ENCODE results near the gene CCDC184. TPM values are rescaled to one million over a fixed set of nuclear protein-coding genes. Genes with fewer than 3 reads are reported as not detected.
A peak's percentile ranks its signal among the peaks of the same experiment; 100 is the strongest.

CCDC184 gene
- polyA plus RNA-seq (0.19 to 0.51 TPM (median 0.21 TPM) in 3 replicates), polyA minus RNA-seq (0.13 to 0.20 TPM in 2 of 3 replicates, not detected in the other)
- polyA plus RNA-seq (2011; ENCODE audit: low read depth) = not detected
- 0.64 and 0.87 TPM in 2 replicates for polyA plus RNA-seq (2011; cell fraction: cytosol; rRNA removed)
- 0.88 and 1.6 TPM in 2 replicates for polyA plus RNA-seq (2011; cell fraction: nucleus; rRNA removed)
- polyA plus RNA-seq (2012; ENCODE audit: low replicate concordance) = 0.08 and 0.45 TPM in 2 replicates
- polyA minus RNA-seq (2011; cell fraction: cytosol; rRNA and poly(A)+ RNA removed) = not detected
- 0.42 and 0.62 TPM in 2 replicates for polyA minus RNA-seq (2011; cell fraction: nucleus; rRNA and poly(A)+ RNA removed)

DNA sequence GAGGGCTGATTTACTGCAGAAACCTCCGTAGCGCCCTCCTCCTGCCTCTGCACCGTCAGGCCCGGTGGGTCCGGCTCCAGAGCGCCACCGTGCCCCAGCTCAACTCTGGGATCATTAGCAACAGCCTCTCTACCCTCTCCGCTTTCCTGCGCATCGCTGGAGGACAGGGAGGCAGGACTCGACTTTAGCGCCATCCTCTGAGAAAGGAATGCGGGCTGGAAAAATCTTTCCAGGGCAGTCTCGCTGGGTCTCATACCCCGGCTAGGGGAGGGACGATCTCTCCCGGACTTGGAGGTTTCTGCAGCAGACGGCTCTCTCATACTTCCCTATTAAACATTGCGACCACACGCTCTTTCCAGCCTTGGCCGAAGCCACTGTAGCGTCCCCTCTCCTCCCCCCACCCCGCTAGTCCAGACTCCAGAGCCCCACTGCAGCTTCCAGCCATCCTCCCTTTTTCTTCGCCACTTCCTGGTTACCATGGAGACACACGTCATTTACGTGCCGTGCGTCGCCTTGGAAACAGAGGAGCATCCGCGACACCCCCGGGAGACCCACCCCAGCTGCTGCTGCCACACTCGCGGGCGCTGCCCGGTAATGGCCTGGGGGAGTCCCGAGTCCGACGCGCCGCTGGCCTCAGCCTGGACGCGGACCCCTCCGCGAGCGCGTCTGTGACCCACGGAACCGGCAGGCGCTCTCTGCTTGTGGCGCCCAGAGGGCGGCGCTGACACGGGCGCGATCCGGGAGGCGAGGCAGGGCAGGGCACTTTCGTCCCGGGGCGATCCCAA is at the start of gene CCDC184:
Gene CCDC184 (plus strand): TSS at position 554 of the 785 bp plus-strand sequence. CDS start 479 bp downstream, outside the sequence.
- Histone ChIP-seq H3K79me2 (ENCODE audit: control insufficient read depth, insufficient read depth, low read length) (no peaks in the 10 kb centered on the region), H3K9ac (ENCODE audit: control insufficient read depth, extremely low read depth, insufficient read depth, low read length) (peak within 1 kb of the TSS; percentile 9), H3K9me1 (ENCODE audit: control insufficient read depth, extremely low read depth, insufficient read depth, low read length) (no peaks in the 10 kb centered on the region), H2AFZ (ENCODE audit: control insufficient read depth, low read length) (peak within 1 kb of the TSS; percentile 90), H3K4me2 (ENCODE audit: control insufficient read depth, extremely low read depth, insufficient read depth, low read depth, low read length) (peak within 1 kb of the TSS; percentile 74), H3K9me3 (ENCODE audit: control insufficient read depth, low read depth, low read length) (no peaks in the 10 kb centered on the region), H3K27me3 (ENCODE audit: control insufficient read depth, extremely low read depth, insufficient read depth, low read length) (peaks cover 56% of the 10 kb centered on the region), H3K4me3 (ENCODE audit: control insufficient read depth in 2 of 3, extremely low read depth in 1 of 3, insufficient read depth in 2 of 3, low read depth in 1 of 3, low read length in 3 of 3) (peak within 1 kb of the TSS; percentile 55 to 78 (median 64)), H3K27ac (ENCODE audit: control insufficient read depth, insufficient read depth, low read length) (no peak within 1 kb of the TSS), H4K20me1 (ENCODE audit: control insufficient read depth, extremely low read depth, insufficient read depth, low read length) (no peaks in the 10 kb centered on the region), H3K4me1 (ENCODE audit: control insufficient read depth, extremely low read depth, insufficient read depth, low read length) (peaks cover 14% of the 10 kb centered on the region), H3K36me3 (ENCODE audit: control insufficient read depth in 2 of 2, extremely low read depth in 1 of 2, insufficient read depth in 2 of 2, low read length in 2 of 2) (no peaks in the 10 kb centered on the region)
- no peak for TF ChIP-seq EZH2 (IDR thresholded peaks at IDR 0.05; ENCODE audit: low read length)
- TF ChIP-seq, protein P1, sequence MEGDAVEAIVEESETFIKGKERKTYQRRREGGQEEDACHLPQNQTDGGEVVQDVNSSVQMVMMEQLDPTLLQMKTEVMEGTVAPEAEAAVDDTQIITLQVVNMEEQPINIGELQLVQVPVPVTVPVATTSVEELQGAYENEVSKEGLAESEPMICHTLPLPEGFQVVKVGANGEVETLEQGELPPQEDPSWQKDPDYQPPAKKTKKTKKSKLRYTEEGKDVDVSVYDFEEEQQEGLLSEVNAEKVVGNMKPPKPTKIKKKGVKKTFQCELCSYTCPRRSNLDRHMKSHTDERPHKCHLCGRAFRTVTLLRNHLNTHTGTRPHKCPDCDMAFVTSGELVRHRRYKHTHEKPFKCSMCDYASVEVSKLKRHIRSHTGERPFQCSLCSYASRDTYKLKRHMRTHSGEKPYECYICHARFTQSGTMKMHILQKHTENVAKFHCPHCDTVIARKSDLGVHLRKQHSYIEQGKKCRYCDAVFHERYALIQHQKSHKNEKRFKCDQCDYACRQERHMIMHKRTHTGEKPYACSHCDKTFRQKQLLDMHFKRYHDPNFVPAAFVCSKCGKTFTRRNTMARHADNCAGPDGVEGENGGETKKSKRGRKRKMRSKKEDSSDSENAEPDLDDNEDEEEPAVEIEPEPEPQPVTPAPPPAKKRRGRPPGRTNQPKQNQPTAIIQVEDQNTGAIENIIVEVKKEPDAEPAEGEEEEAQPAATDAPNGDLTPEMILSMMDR (optimal IDR thresholded peaks at IDR 0.05 in 1 of 3, IDR thresholded peaks at IDR 0.05 in 1 of 3, conservative IDR thresholded peaks at IDR 0.05 in 1 of 3; ENCODE audit: extremely low read depth in 1 of 3, insufficient read depth in 2 of 3, low read length in 3 of 3) = peak; percentile 12 to 63 (median 54)
- FAIRE-seq = no peak
- dilution Hi-C loops (cut with MboI; ENCODE audit: extremely low pct_ligation_motif_present, low sequenced_read_pairs) = no loop called here
- DNase-seq (ENCODE audit: low read depth, low spot score) = no peak

DNA sequence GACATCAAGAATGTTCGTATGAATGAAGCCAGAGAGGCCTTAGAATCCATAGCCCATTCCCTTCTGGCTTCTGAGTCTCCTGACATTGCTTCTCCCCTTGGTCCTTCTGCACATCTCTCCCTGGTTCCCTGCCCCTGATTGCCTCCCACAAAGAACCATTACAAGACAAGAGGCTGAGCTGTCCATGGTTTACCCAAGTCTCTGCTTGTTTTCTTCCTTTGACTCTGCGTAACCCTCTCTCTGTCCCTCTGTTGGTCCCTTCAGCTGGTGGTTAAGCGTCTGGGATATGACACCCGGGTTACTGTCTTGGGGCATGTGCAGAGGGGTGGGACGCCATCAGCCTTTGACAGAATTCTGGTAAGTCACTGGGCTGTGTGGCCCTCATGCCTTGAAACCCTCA is 48.4 kb upstream of the CCDC184 start:
- H3K27ac ChIP-seq (ENCODE audit: control insufficient read depth, insufficient read depth, low read length) = no peak overlapping the region
- no peak for TF ChIP-seq EZH2 (IDR thresholded peaks at IDR 0.05; ENCODE audit: low read length)
- TF ChIP-seq, protein P1 (optimal IDR thresholded peaks at IDR 0.05 in 1 of 3, IDR thresholded peaks at IDR 0.05 in 1 of 3, conservative IDR thresholded peaks at IDR 0.05 in 1 of 3; ENCODE audit: extremely low read depth in 1 of 3, insufficient read depth in 2 of 3, low read length in 3 of 3) = no peak
- no peaks in the 10 kb centered on the region for H4K20me1 ChIP-seq (ENCODE audit: control insufficient read depth, extremely low read depth, insufficient read depth, low read length)
- H3K4me1 ChIP-seq (ENCODE audit: control insufficient read depth, extremely low read depth, insufficient read depth, low read length) = no peaks in the 10 kb centered on the region
- H3K36me3 ChIP-seq (ENCODE audit: control insufficient read depth in 2 of 2, extremely low read depth in 1 of 2, insufficient read depth in 2 of 2, low read length in 2 of 2) = peaks cover 33 to 39% of the 10 kb centered on the region in 2 experiments
- H3K4me3 ChIP-seq (ENCODE audit: control insufficient read depth in 2 of 3, extremely low read depth in 1 of 3, insufficient read depth in 2 of 3, low read depth in 1 of 3, low read length in 3 of 3) = no peak overlapping the region
- H2AFZ ChIP-seq (ENCODE audit: control insufficient read depth, low read length) = no peak overlapping the region
- no peaks in the 10 kb centered on the region for H3K9me1 ChIP-seq (ENCODE audit: control insufficient read depth, extremely low read depth, insufficient read depth, low read length)
- DNase-seq (ENCODE audit: low read depth, low spot score) (no peak), FAIRE-seq (no peak)
- H3K27me3 ChIP-seq (ENCODE audit: control insufficient read depth, extremely low read depth, insufficient read depth, low read length) = no peaks in the 10 kb centered on the region
- no peak overlapping the region for H3K4me2 ChIP-seq (ENCODE audit: control insufficient read depth, extremely low read depth, insufficient read depth, low read depth, low read length)
- dilution Hi-C loops (cut with MboI; ENCODE audit: extremely low pct_ligation_motif_present, low sequenced_read_pairs) = no loop called here
- no peaks in the 10 kb centered on the region for H3K9me3 ChIP-seq (ENCODE audit: control insufficient read depth, low read depth, low read length)
- H3K79me2 ChIP-seq (ENCODE audit: control insufficient read depth, insufficient read depth, low read length) = no peaks in the 10 kb centered on the region
- no peak overlapping the region for H3K9ac ChIP-seq (ENCODE audit: control insufficient read depth, extremely low read depth, insufficient read depth, low read length)
